Measurements from ENCODE around the gene REG1B.

Gene REG1B, protein sequence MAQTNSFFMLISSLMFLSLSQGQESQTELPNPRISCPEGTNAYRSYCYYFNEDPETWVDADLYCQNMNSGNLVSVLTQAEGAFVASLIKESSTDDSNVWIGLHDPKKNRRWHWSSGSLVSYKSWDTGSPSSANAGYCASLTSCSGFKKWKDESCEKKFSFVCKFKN

DNA sequence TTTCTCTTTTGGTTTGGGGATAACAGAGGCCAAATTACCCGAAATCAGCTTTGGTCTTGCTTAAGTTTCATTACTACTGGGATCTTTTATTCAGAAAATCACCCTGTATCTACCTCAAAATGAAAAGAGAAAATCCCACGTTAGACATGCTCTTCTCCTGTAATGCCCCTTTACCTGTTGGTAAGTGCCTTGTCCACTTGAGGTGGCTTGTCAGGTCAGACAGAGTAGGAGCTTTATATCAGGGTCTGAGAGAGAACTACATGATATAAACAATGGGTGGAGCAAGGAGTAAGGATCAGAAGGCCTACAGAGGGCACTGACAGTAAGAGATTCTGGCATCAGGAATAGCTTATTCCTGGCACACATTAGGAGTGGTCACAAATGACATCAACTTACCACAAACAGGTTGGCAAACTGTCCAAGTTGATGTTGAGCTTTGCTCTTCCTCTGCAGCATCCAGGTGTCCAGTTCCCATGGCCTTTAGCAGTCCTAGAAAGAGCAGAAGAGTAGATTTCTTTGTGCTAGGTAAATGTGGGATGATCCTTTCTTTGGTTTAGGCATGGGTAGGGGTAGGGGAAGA, at the start of gene REG1B:
REG1B (minus strand) TSS at position 209 of the 580 bp plus-strand sequence. CDS start 381 bp downstream, outside the sequence.
- DNase-seq, result no peak

DNA sequence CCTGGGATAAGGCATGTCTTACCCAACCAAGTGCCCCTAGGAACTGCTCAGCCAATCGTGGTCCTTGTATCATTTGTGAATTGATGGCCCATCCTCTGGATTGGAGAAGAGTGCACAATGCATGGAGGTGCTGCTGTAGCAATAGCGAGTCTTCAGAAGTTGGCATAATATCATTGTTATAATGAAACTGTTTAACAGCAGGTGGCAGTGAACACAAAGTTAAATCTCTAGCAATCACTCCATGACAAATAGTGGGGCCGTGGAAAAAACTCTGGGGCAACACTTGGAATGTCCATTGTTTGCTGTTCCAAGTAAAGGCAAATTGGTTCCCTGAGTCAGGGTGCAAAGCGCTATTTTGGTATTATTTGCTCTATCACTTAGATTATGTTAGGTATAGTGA, 43.9 kb upstream of the REG1B start:
- no peak for DNase-seq

DNA sequence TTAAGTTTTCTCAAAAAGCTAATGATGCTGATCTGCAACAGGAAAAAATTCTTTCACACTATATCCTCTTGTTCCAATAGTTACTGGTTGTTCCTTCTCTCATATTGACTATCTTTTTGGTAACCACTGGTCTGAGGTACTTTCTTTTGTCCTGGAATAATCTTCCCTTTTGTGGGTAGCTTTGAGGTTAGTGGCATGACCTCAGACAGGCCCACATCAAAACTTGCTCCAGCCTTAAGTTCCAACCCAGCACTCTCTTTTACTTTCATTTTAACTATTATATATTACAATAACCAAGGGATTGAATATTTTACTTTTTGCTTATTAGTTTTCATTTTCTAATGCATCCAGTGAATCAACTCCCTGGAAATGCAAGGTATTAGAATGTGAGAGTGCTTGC, 42.0 kb upstream of the REG1B start:
- DNase-seq, result no peak

DNA sequence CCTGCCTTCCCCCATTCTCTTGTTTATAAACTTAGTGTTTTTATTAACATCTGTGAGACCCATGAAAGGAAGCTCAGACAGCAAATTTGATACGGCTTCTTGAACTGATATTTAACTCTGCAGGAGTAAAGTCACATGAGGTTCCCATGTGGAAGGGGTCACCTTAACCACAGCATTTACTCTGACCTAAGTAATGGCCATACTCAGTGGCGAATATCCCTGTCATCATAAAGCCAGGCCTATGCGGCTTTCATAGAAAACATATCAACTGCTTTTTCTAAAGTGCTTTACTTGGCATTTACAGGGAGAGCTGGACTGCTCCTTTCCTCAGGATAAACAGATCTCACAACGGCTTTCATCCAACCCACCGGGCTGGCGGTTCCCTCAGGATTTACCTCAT, 41.5 kb upstream of the REG1B start:
- DNase-seq, result no peak

DNA sequence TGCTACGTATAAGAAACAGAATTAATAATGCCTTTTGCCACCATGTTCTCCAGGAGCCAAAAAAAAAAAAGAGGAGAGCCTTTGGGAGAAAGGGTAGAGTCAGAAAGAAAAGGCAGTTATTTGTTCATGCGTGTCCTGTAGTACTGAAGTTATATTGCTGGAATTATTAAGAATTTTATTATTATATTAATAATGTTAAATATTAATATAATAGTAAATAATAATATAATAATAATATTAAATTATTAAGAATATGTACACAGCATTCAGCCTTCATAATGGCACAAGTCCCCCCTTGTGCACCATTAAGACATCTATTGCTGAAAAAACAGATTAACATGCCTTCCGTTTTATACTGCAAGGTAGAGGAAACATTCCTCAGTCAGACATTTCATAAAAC, 40.6 kb upstream of the REG1B start:
- DNase-seq, result no peak

DNA sequence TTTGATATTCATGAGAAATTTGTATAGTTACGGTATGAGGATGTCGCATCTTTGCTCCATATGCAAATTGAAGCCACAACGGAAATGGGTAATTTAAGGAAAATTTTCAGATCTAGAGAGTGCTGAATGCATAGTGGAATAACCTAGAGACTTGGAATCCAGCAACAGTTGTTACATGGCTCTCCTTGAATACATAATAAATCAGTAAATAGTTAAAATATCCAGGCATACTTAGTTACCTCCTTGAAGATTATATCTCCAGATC, 37.9 kb upstream of the REG1B start:
- no peak for DNase-seq

DNA sequence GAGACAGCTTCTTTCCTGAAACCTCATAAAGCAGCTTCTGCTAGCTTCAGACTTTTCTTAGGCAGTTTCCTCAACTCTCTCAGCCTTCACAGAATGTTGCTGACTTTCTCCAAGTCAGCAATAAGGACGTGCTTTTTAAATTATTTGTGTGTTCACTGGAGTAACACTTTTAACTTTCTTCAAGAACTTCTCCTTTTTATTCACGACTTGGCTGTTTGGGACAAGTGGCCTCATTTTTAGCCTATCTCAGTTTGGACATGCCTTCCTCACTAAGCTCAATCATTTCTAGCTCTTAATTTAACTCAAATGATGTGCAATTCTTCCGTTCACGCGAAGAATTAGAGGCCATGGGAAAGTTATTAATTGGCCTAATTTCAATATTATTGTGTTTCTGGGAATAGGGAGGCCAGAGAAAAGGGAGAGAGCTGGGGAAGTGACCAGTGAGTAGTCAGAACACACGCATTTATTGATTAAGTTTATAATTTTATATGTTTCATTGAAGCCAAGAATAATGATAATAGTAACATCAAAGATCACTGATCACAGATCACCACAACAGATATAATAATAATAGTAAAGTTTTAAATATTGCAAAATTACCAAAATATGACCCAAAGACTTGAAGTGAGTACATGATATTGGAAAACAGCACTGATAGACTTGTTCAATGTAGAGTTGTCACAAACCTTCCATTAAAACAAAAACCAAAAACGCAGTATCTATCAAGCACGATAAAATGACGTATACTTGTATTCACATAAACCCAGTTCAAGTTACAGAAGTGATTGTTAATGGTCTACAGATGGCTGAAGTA, 37.3 kb upstream of the REG1B start:
- no peak for DNase-seq

DNA sequence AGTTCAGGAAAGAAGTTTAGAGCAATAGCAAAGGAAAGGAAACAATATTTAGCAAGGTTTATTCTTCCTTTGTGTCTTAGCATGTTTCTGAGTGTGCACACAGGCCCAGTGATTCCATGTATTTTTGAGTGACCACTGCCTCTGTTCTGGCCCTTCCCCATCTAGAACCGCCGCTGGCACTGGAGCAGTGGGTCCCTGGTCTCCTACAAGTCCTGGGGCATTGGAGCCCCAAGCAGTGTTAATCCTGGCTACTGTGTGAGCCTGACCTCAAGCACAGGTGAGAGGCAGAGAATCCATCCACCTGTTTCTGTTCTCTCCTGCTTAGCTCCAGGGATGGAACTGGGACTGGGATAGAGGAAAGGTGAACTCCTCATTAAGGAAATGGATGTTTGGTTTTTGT, 34.9 kb upstream of the REG1B start:
- DNase-seq, result no peak

DNA sequence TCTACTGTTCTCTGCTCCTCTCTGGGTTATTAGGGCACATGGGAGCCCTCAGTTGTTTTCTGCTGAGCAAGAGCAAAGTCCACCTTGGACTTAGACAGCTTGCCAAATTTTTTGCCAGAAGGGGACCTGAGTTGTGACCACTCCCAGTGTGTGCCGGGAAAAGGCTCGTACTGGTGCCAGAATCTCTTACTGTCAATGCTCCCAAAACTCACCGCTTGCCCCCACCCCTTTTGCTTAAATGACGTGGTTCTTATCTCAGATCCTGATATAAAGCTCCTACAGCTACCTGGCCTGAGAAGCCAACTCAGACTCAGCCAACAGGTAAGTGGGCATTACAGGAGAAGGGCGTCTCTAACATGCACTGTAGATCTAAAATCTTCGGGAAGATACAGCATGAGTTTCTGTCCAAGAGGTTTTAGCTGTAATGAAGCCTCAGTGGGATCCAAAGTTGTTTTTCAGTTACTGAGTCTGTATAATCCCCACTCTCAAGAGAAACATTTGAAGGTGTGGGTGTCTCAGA, 32.5 kb upstream of the REG1B start, which contains the start of gene REG1A:
REG1A (plus strand) TSS at position 295 of the 520 bp plus-strand sequence. CDS start 374 bp downstream, outside the sequence.
- DNase-seq, result no peak

DNA sequence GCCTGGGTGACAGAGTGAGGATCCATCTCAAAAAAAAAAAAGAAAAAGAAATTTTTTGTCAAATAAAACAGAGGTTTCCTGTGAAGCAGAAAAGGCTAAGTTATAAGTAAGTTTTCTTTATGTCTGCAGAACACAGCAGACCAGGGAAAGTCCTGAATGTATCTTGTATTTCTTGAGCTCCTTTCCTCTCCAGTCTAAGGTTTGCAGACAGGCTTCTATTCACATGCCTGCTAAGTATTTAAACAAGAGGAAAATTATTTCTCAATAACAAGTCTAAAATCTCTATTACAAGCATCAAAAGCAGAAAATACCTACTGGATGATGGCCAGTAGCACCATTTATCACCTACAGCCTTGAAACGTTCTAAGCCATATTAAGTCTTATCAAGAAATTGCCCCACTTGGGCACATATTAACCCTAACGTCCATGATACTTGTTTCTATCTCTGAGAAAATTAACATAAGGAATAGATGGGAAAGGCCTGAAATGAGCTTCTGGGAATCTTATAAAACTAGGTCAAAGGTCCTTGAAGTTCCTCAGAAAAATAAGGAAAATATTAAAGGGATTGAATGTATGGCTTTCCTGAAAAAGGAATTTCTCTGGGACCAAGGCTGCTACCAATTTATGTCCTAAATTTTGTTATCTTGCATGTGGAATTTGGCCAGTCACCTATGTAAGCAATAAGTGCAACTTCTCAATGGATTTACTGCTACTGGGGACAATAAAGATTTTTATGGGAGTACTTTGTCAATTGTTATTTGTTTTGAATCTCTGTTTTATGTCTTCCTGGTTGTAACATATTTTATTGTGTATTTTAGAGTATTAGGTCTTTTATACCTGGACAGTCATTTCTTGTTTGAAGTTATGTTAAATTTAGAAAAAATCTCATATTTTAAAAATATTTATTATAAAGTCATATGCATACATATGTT, 29.5 kb upstream of the REG1B start:
- DNase-seq, result no peak

DNA sequence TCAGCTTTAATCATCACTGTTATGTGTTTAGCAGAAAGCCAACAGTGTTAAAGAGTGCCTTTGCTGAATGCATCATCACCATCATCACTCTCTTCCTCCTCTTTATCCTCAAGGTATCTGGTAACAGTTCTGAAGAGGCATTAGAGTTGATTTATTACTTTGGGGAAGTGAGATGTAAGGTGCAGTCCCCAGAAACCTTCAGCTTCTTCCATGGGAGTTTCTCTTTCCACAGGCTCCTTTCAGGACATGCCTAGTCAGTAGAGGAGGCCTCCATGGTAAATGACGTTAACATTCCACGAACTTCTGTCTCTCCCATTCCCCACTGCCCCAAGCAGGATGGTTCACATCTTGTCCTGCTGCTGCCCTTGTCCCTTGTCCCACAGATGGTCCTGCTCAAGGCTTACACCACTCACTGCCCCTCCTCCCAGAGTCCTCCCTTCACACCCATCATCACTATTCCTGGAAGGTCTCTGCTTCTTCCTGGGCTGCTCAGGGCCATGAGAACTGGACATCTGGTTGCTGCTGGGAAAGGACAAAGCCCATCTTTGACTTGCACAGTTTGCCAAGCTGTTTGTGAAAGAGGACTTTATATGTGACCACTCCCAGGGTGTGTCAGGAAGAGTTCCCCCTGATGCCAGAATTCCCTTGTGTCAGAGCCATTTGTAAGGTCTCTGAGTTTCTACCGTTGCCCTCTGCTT, 27.2 kb upstream of the REG1B start:
- no peak for DNase-seq

DNA sequence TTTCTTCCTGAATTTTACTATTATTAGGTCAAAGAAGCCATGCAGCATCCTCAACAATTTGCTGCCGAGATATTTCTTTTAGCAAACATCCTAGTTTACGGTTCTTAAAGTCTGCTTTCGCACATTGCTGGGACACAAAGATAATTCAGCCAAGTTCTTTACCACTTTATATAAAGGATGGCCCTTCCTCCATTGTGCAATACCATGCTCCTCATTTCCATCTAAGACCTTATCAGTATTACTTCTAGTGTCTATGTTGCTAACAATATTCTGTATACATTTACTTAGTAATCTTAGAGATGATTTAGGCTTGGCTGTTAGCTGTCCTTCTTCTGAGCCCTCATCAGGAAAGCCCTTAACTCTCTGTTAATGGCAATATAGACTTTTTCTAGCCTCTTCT, 24.5 kb upstream of the REG1B start:
- DNase-seq, result no peak

DNA sequence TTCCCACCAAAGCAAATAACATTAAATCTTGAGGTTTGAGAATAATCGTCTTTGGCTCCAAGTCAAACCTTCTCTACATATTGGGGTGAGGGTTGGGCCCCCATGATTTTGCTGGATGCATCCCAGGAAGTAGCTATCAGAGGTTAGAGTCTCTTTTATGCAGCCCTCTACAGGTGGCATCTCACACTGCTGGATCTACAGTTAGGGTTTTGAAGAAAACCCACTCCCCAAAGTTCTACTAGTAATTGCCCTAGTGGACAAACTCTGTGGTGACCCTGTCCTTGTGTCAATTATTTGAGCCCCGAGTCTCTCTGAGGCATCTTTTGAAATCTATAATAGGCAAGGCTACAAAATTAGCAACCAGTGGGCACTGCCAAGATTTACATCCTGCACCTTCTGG, 17.5 kb upstream of the REG1B start:
- no peak for DNase-seq

DNA sequence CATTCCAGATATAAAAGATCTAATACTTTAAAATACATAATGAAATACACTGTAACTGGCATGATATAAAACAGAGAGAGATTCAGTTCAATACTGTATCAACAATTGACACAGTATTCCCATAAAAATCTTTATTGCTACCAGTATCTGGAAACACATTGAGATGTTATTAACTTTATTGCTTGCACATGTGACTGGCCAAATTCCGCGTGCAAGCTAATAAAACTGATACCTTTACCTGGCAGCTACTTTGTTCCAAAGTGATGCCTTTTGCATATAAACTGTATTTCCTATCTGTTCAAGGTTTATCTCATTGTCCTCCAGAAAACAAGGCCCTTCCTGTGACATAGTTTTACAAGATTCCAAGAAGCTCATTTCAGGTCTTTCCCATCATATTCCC, 15.4 kb upstream of the REG1B start:
- no peak for DNase-seq

DNA sequence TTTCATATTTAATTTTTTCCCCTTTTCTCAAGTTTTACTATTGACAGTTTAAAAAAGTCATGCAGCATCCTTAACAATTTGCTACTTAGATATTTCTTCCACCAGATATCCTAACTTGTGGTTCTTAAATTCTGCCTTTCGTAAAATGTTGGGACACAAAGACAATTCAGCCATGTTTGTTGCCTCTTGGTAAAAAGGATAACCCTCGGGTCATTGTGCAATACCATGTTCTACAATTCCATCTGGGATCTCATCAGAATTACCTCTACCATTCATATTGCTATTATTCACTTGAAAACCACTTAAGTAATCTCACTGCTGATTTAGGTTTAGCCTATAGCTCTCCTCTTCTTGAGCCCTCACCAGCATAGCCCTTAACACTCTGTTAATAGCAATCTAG, 13.2 kb upstream of the REG1B start:
- DNase-seq, result no peak

DNA sequence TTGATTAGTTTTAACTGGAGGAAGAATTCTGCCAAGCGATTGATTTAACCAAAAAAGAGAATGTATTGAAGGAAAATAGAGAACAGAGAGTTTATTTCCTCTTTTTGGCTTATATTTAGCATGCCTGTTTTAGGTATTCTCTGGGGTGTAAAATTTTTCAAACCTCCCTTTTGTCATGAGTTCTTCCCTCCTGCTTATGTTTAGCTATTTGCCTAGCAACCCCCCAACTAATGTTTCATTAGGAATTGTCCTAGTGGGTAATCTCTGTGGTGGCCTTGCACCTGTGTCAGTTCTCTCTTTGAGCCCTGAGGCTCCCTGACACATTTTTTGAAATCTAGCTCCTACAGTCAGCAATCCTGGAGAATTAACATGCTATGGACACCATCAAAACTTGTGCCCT, 12.5 kb upstream of the REG1B start:
- DNase-seq, result no peak

DNA sequence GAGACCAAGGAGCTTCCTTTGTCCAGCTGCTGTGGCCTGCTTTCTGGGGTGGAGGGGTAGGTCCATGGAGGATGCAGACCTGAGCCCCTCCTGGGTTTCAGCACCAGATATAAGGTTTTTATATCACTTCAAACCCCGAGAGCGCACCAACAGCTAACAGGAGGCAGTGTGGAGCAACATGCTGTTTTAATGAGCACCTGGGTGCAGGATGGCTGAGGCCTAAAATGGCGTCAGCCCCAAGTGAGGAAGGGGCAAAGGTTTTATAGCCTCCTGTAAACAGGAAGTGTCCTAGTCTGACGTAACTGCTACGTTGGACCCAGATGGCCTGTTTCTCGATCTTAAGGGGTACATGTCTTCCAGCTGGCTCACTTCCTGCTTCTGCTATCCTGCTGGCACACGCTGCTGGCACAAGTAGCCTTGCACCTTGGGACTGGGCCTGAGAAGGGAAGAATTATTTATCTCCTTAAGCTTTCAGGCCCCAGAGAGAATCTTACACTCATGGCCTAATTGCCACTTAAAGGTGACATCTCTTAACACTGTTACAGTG, 11.4 kb upstream of the REG1B start:
- DNase-seq, result no peak

DNA sequence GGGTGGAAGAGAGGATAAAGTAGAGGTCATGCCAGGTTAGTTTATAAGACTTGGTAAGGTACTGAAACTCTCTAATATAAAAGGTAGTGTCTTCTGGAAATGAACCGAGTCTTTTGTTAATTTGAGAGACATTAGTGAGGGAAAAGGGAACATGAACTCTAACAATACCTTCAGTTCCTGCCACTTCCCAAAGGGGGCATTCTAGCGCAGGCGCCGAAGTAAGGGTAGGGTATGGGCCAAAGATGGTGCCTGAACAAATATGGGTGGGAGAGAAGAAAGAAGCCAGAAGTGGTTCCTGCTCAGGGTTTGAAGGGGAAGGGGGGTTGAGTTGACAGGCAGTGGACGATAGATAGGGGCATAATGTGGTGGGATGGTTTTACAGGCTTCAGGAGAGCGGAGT, 10.1 kb upstream of the REG1B start:
- DNase-seq, result no peak

DNA sequence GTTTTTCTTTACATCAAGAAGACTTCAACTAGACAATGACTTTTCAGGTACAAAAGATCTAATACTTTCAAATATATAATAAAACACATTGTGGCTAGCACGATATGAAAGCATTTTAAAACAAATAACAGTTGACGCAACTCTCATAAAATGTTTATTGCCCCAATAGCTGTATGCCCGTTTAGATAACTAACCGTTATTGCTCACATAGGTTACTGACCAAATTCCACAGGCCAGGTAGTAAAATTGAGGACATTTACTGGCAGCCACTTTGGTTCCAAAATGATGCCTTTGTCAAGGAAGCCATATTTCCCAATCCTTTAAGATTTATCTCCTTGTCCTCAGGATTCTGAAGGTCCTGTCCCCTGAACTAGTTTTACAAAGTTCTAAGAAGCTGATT, 2.9 kb upstream of the REG1B start:
- no peak for DNase-seq

DNA sequence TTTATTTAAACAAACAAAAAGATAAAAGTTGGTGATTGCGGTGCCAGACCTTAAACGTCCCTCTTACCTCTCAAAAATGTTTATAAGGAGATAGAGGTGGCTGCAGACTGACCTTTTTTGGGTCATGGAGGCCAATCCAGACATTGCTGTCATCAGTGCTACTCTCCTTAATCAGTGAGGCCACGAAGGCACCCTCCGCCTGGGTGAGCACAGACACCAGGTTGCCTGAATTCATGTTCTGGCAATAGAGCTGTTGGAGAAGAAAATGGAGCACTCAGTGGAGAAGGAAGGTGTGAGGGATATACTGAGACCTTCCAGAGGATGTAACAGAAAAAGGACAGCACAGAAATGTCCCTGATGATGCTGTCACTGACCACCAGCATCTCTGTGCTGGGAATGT, 1.5 kb downstream of the REG1B start:
- DNase-seq, result no peak

DNA sequence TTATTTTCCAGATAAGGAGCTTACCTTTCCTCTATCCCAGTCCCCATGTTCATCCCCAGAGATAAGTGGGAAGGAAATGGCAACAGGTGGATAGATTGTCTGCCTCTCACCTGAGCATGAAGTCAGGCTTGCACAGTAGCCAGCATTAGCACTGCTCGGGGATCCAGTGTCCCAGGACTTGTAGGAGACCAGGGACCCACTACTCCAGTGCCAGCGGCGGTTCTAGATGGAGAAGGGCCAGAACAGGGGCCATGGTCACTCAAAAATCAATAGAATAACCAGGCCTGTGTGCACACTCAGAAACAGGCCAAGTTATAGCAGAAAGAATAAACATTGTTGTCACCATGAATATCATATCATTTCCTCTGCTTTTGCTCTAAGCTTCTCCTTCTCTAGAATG, 2.4 kb downstream of the REG1B start:
- DNase-seq, result no peak

DNA sequence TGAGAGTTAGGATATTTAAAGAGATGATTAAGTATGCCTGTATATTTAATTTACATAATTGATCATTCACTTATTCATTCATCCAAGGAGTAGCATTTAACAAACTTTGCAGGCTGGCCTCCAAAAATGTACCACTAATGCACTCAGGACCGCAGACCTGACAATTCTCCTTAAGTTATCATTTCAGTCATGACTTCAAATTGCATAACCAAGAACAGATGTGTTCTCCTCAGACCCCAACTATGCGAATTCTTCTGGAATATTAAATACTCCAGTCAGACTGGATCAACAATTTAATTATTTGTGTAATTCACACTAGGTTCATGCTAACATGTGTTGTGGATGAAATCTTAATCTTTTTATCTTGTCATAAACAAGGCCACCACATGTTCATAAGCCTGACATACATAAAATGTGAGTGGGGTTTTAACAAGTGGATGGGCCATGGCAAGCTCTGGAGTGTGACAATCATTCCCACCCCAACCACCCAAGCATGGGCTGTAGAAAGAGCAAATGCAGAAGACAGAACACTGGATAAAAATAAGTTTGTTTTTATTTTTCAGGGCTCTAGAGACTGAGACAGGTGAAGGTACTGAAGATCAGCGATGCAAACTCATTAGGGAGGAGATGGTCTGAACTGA, 3.2 kb downstream of the REG1B start:
- no peak for DNase-seq
